K562 (cell line): Measurements from ENCODE around the gene AAK1. TPM values are rescaled to one million over a fixed set of nuclear protein-coding genes. Genes with fewer than 3 reads are reported as not detected.

Experiments used
- ATAC-seq: fragments of 200-7000 bp; cut with Tn5 transposase; 3 replicates; pipeline ENCODE4 v1.9.1; 2020; ENCODE audit warnings: moderate library complexity
- BruUV-seq: library from RNA; stranded (reverse); fragments of 400-500 nt; replicated peaks from 2 replicates; lab custom pipeline; 2021; lab: Mats Ljungman, UMichigan
- CTCF ChIA-PET: fragments of 300-600 bp; formaldehyde crosslinking; extraction: SDS; loops from one replicate; lab custom pipeline; 2021; ENCODE audit warnings: low intra/inter-chr PET ratio; lab: Yijun Ruan, JAX
- POLR2A ChIA-PET: fragments of 300-600, 350-650 bp; sonication (Branson Sonifier 250); formaldehyde crosslinking; extraction: SDS; loops from one replicate; lab custom pipeline; 2021; ENCODE audit warnings: antibody characterized with exemption, inconsistent platforms; lab: Yijun Ruan, JAX
- DNase-seq, 4 experiments: peaks; one replicate each; pipeline versions ENCODE4 v3.0.0 to v3.0.0-alpha.2; 2011 to 2018; ENCODE audit warnings: low spot score in 3 of 4, mixed read lengths in 3 of 4; ENCODE audit errors: extremely low read depth in 1 of 4
- FAIRE-seq: peaks from 2 replicates; lab custom pipeline; 2011; peaks lifted over from hg19 to GRCh38; lab: Jason Lieb, UNC
- H2AFZ ChIP-seq: 2 replicates; pipeline ENCODE4 v1.6.0; 2011; ENCODE audit warnings: low read depth, low read length, control low read depth, inconsistent platforms
- H3K27ac ChIP-seq: fragments of 200-600 bp; 3 replicates; pipeline ENCODE4 v1.8.0; 2011; ENCODE audit warnings: low read depth, mild to moderate bottlenecking, control low read depth, inconsistent platforms, low read length, moderate library complexity, mixed read lengths; ENCODE audit errors: extremely low read depth
- H3K27me3 ChIP-seq, 2 experiments: fragments of 300-600 bp in 1 of 2; 2 replicates in 1 of 2; 3 replicates in 1 of 2; pipeline versions ENCODE4 v1.6.0 to v1.8.0; 2011; ENCODE audit warnings: inconsistent platforms in 2 of 2, low read length in 2 of 2, mild to moderate bottlenecking in 1 of 2, mixed read lengths in 1 of 2, moderate library complexity in 1 of 2; ENCODE audit not compliant: control insufficient read depth in 2 of 2, insufficient read depth in 2 of 2
- H3K36me3 ChIP-seq: fragments of 300-600 bp; 3 replicates; pipeline ENCODE4 v1.8.0; 2011; ENCODE audit warnings: mild to moderate bottlenecking, low read length, inconsistent platforms; ENCODE audit not compliant: control insufficient read depth, insufficient read depth
- H3K4me1 ChIP-seq, 2 experiments: fragments of 200-600 bp in 1 of 2; replicated peaks in 1 of 2; 2 replicates in 1 of 2; 3 replicates in 1 of 2; pipeline versions ENCODE4 v1.5.1 to v1.8.0; 2011; ENCODE audit warnings: inconsistent platforms in 2 of 2, low read length in 2 of 2, mild to moderate bottlenecking in 1 of 2, mixed read lengths in 1 of 2, moderate library complexity in 1 of 2; ENCODE audit not compliant: control insufficient read depth in 2 of 2, insufficient read depth in 2 of 2
- H3K4me2 ChIP-seq: 2 replicates; pipeline ENCODE4 v1.6.1; 2011; ENCODE audit warnings: low read length, control low read depth, inconsistent platforms, mixed read lengths; ENCODE audit not compliant: insufficient read depth
- H3K4me3 ChIP-seq: fragments of 200-600 bp; sonication (generic), shearing (Covaris generic); 2 replicates; pipeline ENCODE4 v1.5.1; 2016; ENCODE audit warnings: control low read depth, inconsistent platforms
- H3K79me2 ChIP-seq: fragments of 200-600 bp; 3 replicates; pipeline ENCODE4 v1.8.0; 2011; ENCODE audit warnings: low read length, inconsistent platforms; ENCODE audit not compliant: control insufficient read depth, insufficient read depth
- H3K9ac ChIP-seq, 2 experiments: 2 replicates each; pipeline versions ENCODE4 v1.6.0 to v1.6.1; 2011; ENCODE audit warnings: low read depth in 2 of 2, low read length in 2 of 2, control low read depth in 1 of 2, inconsistent platforms in 1 of 2, mild to moderate bottlenecking in 1 of 2, mixed read lengths in 1 of 2; ENCODE audit not compliant: insufficient read depth in 1 of 2
- H3K9me1 ChIP-seq: one replicate; pipeline ENCODE4 v1.6.0; 2011; ENCODE audit warnings: inconsistent platforms, mild to moderate bottlenecking, low read length, moderate library complexity; ENCODE audit not compliant: control insufficient read depth, insufficient read depth
- H3K9me3 ChIP-seq: replicated peaks from 2 replicates; pipeline ENCODE4 v1.5.1; 2011; ENCODE audit warnings: low read depth, low read length, inconsistent platforms; ENCODE audit not compliant: control insufficient read depth, insufficient read depth
- H4K20me1 ChIP-seq: replicated peaks from 2 replicates; pipeline ENCODE4 v1.6.1; 2011; ENCODE audit warnings: low read length, inconsistent platforms, mixed read lengths; ENCODE audit not compliant: control insufficient read depth, insufficient read depth
- HCFC1 ChIP-seq: IDR thresholded peaks from 2 replicates; pipeline ENCODE4 v1.6.1; 2012; ENCODE audit warnings: low read depth, low read length, improper control_type of control experiment
- HDAC1 ChIP-seq, 2 experiments: fragments of 450-650 bp; IDR thresholded peaks; 2 replicates each; pipeline ENCODE4 v1.6.1; 2016 to 2017; ENCODE audit warnings: inconsistent platforms in 1 of 2, mild to moderate bottlenecking in 1 of 2, moderate library complexity in 1 of 2
- HNRNPL ChIP-seq: fragments of 200-400 bp; formaldehyde crosslinking; IDR thresholded peaks from 2 replicates; pipeline ENCODE4 v1.6.1; 2017; ENCODE audit warnings: low read depth, mild to moderate bottlenecking, low read length
- NFYB ChIP-seq: IDR thresholded peaks from 2 replicates; pipeline ENCODE4 v1.6.1; 2011; ENCODE audit warnings: mild to moderate bottlenecking, moderate library complexity; ENCODE audit not compliant: insufficient read length; ENCODE audit errors: extremely low read depth
- NR2F6 ChIP-seq: fragments of 450-650 bp; formaldehyde crosslinking; IDR thresholded peaks from 2 replicates; pipeline ENCODE4 v1.4.0; 2020; ENCODE audit warnings: mild to moderate bottlenecking
- RBM17 ChIP-seq: fragments of 200-400 bp; formaldehyde crosslinking; IDR thresholded peaks from 2 replicates; pipeline ENCODE4 v1.6.1; 2017; ENCODE audit warnings: low read depth, mild to moderate bottlenecking, low read length, borderline replicate concordance
- XRCC5 ChIP-seq: fragments of 200-400 bp; formaldehyde crosslinking; IDR thresholded peaks from 2 replicates; pipeline ENCODE4 v1.6.1; 2017; ENCODE audit warnings: low read depth, mild to moderate bottlenecking, low read length
- WGBS: fragments of 100-300 bp; shearing (Covaris generic); methylation state at CpG from one replicate; pipeline ENCODE4 v1.1.6; 2016; ENCODE audit warnings: low coverage, mixed read lengths; ENCODE audit not compliant: insufficient coverage; ENCODE audit errors: missing lambda C conversion rate; 5-methylcytosine and 5-hydroxymethylcytosine counted together
- in situ Hi-C: fragments of 300-500 bp; cut with MboI; formaldehyde crosslinking; loops from 4 replicates; pipeline ENCODE4 v1.15.0; 2018; ENCODE audit warnings: inconsistent platforms, mixed read lengths
- intact Hi-C: fragments of 100-400 bp; cut with micrococcal nuclease; formaldehyde crosslinking; loops from 2 replicates; pipeline ENCODE4 v1.14.2; 2022
- polyA plus RNA-seq, 8 experiments: library from polyadenylated mRNA; depleted of rRNA in 4 of 8; stranded (reverse) in 5 of 8; unstranded in 3 of 8; fragments of >200 nt; fragmentation: Nextera tagmentation in 2 of 8; fragmentation: Illumina TruSeq in 1 of 8; extraction: Ambion mirVana in 2 of 8; extraction: Trizol in 1 of 8; gene quantifications; 2 replicates each; pipeline versions ENCODE4 v1.2.1 to v1.2.3, GENCODE V29; 2011 to 2014; ENCODE audit warnings: inconsistent platforms in 1 of 8, missing spikeins in 1 of 8
- total RNA-seq, 7 experiments: library from RNA; depleted of rRNA in 6 of 7; stranded (reverse); fragments of >200 nt in 6 of 7; fragmentation: Illumina TruSeq in 2 of 7; extraction: Trizol in 2 of 7; gene quantifications; 2 replicates each; pipeline versions ENCODE4 v1.2.1 to v1.2.3, GENCODE V29; 2011 to 2021; ENCODE audit warnings: low replicate concordance in 1 of 7
- TF ChIP-seq, protein P1 (sequence below), 2 experiments: fragments of 450-650 bp in 1 of 2; sonication (generic) in 1 of 2; formaldehyde crosslinking in 1 of 2; IDR thresholded peaks in 1 of 2; conservative IDR thresholded peaks in 1 of 2; 2 replicates each; pipeline versions ENCODE4 v1.6.1 to v1.8.1; 2016 to 2023; ENCODE audit warnings: mild to moderate bottlenecking in 2 of 2, moderate library complexity in 2 of 2, inconsistent platforms in 1 of 2, missing genetic modification reagents in 1 of 2
- TF ChIP-seq, protein P2 (sequence below): sonication (generic); formaldehyde crosslinking; IDR thresholded peaks from 2 replicates; pipeline ENCODE4 v1.8.0; 2023; ENCODE audit warnings: mild to moderate bottlenecking, missing genetic modification reagents
- TF ChIP-seq, protein P3 (sequence below): fragments of 450-650 bp; formaldehyde crosslinking; IDR thresholded peaks from 2 replicates; pipeline ENCODE4 v1.4.0; 2020; ENCODE audit warnings: mild to moderate bottlenecking
- TF ChIP-seq, protein P4 (sequence below): fragments of 450-650 bp; IDR thresholded peaks from 2 replicates; pipeline ENCODE4 v1.6.1; 2017; ENCODE audit warnings: mild to moderate bottlenecking, moderate library complexity

The AAK1 gene
- total and polyA plus RNA-seq, 9 of the 15 experiments (the other 6 are each of a cell fraction or from before 2014, with no cell fraction given) = 0.89 to 17.1 (median 6.0) TPM

DNA sequence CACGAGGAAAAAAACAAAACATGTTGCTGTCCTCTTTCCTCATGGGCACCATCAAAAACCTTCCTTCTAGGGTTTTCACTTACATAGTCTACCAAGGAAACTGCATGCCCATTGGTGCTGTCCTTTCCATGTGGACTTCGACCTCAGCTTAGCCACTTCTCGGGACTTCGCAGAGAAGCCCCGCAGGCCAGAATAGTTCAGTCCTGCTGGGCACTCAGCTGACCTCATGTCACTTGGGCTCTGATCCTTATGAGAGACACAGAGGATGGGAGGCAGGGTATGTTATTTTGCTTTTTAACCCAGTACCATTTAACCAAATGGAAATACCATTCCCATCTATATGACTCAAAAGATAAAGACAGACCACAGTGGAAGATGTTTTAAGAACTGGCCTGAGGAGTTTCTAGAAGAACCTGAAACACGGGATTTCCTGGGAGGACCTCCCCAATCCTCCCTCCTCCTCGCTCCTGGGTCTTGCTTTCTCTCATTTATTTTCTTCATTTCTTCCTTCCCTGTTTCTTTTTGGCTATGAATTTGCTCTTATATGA, 28.4 kb downstream of the AAK1 start:
- ChIA-PET POLR2A (interaction anchor here (0.6 to 1.4 kb wide), 3 partner anchors 7 to 375 kb away, joined by 3 to 5 read pairs (median 4); no protein-coding TSS in a partner anchor), CTCF (interaction anchor here (0.7 kb wide), 1 partner anchor 98 kb away, joined by 3 read pairs; no protein-coding TSS in a partner anchor)
- no peak for ATAC-seq
- Histone ChIP-seq H3K9ac (no peak overlapping the region), H3K79me2 (no peaks in the 10 kb centered on the region), H2AFZ (no peak overlapping the region), H3K9me3 (no peaks in the 10 kb centered on the region; the same call in 1 of the 2 replicates), H3K4me3 (no peak overlapping the region), H3K36me3 (no peaks in the 10 kb centered on the region; the same call in 2 of the 3 replicates), H3K27ac (no peak overlapping the region), H3K9me1 (no peaks in the 10 kb centered on the region), H3K4me2 (no peak overlapping the region), H4K20me1 (no peaks in the 10 kb centered on the region), H3K27me3 (no peaks in the 10 kb centered on the region), H3K4me1 (peaks cover 4 to 30% of the 10 kb centered on the region in 2 experiments)
- DNase-seq = no peak
- in situ Hi-C loops (no loop called here), intact Hi-C loops (no loop called here)
- no peak for FAIRE-seq
- no TSS peak for BruUV-seq
- 63% methylated on average over 7 of the region's 7 CpGs for WGBS
- TF ChIP-seq NR2F6 (no peak), HNRNPL (no peak), XRCC5 (no peak), RBM17 (no peak), HDAC1 (IDR thresholded peaks at IDR 0.05) (no peak), HCFC1 (no peak), NFYB (no peak)
- TF ChIP-seq, protein P1, sequence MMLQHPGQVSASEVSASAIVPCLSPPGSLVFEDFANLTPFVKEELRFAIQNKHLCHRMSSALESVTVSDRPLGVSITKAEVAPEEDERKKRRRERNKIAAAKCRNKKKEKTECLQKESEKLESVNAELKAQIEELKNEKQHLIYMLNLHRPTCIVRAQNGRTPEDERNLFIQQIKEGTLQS (IDR thresholded peaks at IDR 0.05) = no peak
- TF ChIP-seq, protein P1 (CRISPR knock-in tag; conservative IDR thresholded peaks at IDR 0.05) = no peak
- TF ChIP-seq, protein P2, sequence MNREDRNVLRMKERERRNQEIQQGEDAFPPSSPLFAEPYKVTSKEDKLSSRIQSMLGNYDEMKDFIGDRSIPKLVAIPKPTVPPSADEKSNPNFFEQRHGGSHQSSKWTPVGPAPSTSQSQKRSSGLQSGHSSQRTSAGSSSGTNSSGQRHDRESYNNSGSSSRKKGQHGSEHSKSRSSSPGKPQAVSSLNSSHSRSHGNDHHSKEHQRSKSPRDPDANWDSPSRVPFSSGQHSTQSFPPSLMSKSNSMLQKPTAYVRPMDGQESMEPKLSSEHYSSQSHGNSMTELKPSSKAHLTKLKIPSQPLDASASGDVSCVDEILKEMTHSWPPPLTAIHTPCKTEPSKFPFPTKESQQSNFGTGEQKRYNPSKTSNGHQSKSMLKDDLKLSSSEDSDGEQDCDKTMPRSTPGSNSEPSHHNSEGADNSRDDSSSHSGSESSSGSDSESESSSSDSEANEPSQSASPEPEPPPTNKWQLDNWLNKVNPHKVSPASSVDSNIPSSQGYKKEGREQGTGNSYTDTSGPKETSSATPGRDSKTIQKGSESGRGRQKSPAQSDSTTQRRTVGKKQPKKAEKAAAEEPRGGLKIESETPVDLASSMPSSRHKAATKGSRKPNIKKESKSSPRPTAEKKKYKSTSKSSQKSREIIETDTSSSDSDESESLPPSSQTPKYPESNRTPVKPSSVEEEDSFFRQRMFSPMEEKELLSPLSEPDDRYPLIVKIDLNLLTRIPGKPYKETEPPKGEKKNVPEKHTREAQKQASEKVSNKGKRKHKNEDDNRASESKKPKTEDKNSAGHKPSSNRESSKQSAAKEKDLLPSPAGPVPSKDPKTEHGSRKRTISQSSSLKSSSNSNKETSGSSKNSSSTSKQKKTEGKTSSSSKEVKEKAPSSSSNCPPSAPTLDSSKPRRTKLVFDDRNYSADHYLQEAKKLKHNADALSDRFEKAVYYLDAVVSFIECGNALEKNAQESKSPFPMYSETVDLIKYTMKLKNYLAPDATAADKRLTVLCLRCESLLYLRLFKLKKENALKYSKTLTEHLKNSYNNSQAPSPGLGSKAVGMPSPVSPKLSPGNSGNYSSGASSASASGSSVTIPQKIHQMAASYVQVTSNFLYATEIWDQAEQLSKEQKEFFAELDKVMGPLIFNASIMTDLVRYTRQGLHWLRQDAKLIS (CRISPR knock-in tag) = no peak
- TF ChIP-seq, protein P3, sequence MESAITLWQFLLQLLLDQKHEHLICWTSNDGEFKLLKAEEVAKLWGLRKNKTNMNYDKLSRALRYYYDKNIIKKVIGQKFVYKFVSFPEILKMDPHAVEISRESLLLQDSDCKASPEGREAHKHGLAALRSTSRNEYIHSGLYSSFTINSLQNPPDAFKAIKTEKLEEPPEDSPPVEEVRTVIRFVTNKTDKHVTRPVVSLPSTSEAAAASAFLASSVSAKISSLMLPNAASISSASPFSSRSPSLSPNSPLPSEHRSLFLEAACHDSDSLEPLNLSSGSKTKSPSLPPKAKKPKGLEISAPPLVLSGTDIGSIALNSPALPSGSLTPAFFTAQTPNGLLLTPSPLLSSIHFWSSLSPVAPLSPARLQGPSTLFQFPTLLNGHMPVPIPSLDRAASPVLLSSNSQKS (CRISPR knock-in tag) = no peak
- TF ChIP-seq, protein P4, sequence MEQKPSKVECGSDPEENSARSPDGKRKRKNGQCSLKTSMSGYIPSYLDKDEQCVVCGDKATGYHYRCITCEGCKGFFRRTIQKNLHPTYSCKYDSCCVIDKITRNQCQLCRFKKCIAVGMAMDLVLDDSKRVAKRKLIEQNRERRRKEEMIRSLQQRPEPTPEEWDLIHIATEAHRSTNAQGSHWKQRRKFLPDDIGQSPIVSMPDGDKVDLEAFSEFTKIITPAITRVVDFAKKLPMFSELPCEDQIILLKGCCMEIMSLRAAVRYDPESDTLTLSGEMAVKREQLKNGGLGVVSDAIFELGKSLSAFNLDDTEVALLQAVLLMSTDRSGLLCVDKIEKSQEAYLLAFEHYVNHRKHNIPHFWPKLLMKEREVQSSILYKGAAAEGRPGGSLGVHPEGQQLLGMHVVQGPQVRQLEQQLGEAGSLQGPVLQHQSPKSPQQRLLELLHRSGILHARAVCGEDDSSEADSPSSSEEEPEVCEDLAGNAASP = no peak
